Stromal cell of bone marrow (primary cell): ENCODE results near the gene ARHGEF10L.

Experiments
- DNase-seq: peaks from one replicate; pipeline ENCODE4 v3.0.0-alpha.2; 2012; ENCODE audit warnings: low read depth

Gene ARHGEF10L

GRCh38 chr1:17568014-17568900, 28.8 kb downstream of the ARHGEF10L start:
- no peak for DNase-seq

GRCh38 chr1:17569200-17570139, 30.0 kb downstream of the ARHGEF10L start:
- peak; percentile 96 for DNase-seq

GRCh38 chr1:17570228-17570627, 30.7 kb downstream of the ARHGEF10L start:
- no peak for DNase-seq

GRCh38 chr1:17572264-17572985, 32.9 kb downstream of the ARHGEF10L start:
- DNase-seq: no peak

GRCh38 chr1:17573518-17574041, 34.1 kb downstream of the ARHGEF10L start:
- DNase-seq: no peak

- DNase-seq: no peak
Measured at GRCh38 chr1:17574516-17574915, 35.0 kb downstream of the ARHGEF10L start.

GRCh38 chr1:17575797-17576518, 36.5 kb downstream of the ARHGEF10L start:
- DNase-seq: no peak

GRCh38 chr1:17576519-17576853, 37.0 kb downstream of the ARHGEF10L start:
- no peak for DNase-seq

- DNase-seq: no peak
Measured at GRCh38 chr1:17577907-17578297, 38.4 kb downstream of the ARHGEF10L start.

GRCh38 chr1:17579951-17580939, 40.7 kb downstream of the ARHGEF10L start:
- DNase-seq: no peak

- DNase-seq: no peak
Measured at GRCh38 chr1:17581389-17582123, 42.1 kb downstream of the ARHGEF10L start.

GRCh38 chr1:17582124-17582774, 42.8 kb downstream of the ARHGEF10L start:
- no peak for DNase-seq

- DNase-seq: no peak
Measured at GRCh38 chr1:17584539-17584938, 45.0 kb downstream of the ARHGEF10L start.

GRCh38 chr1:17585266-17585987, 45.9 kb downstream of the ARHGEF10L start:
- no peak for DNase-seq

- DNase-seq: peak; percentile 84
Measured at GRCh38 chr1:17586172-17586964, 46.9 kb downstream of the ARHGEF10L start.

GRCh38 chr1:17587693-17588047, 48.2 kb downstream of the ARHGEF10L start:
- no peak for DNase-seq
